ENCODE results near the gene MEOX1.

Gene MEOX1

DNA sequence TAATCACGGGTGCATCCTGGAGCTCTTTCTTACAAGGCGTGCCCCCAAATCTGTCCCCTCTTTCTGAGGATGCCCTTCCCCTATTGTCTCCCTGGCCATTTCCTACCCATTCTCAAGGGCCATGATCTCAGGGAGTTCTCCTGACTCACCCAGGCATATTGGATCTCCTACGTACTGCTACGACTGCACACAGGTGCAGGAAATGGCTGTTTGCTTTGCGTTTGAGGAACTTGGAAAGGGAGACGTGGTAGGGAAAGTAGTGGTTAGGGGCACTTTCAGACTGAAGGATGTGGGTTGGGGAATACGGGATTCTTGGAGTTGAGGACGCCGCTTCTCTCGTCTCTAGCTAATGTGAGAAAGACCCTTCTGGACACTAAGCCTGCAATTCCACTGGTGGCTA is 18.7 kb upstream of the MEOX1 start:
- no peak for DNase-seq (ENCODE audit: low read depth, low spot score)

DNA sequence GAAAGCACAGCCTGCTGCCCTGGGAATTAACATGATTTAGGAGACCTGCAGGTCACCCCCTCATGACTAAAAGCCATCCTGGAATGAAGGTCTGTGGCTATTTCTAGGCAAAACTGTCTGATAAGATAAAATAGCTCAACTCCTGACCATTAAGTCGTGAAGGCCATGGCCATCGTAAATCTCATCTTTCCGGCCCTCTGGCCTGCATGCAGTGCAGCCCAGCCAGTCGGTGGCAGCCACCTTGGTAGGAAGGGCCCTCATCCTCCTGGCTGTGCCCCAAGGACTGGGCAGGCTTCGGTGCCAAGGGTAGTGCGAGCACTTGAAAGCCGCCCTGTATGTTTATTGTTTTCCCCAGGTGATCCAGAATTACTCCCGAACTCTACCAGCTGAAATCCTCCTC is 18.2 kb upstream of the MEOX1 start:
- DNase-seq (ENCODE audit: low read depth, low spot score) = no peak

DNA sequence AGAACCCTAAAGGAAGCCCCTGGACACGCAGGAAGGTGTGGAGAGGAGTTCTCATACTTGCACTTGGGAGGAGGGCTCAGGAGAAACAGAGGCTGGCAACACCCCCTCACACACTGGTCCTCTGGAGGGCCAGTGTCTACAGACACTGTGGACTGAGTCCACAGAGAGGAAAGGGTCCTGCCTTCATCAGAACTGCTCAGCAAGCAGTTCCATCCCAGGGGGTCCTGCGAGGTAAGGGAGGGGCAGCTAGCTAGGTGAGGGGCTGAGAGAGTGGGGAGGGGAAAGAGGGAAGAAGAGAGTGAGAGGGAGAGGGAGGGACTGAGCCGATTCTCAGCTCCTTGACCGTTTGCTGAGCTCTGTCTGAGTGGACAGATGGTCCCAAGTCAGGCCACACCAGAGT is 17.7 kb upstream of the MEOX1 start:
- no peak for DNase-seq (ENCODE audit: low read depth, low spot score)

DNA sequence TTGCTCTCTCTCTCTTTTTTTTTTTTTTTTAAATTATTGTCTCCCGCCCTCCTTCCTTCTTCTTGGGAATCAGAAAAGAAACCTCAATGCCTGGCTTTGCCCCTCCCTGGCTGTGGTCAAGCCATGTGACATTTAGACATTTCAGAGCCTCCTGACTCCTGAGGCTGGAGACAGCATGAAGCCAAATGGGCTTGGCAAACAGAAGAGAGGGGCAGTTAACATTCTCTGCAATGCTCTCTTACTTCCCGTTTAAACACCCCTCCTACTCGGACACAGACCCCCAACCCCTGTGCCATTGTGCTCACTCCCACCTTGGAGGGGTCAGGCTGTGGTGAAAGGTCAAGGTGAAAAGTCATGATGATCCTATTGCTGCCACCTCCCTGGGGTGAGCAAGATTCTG is 14.7 kb upstream of the MEOX1 start:
- no peak for DNase-seq (ENCODE audit: low read depth, low spot score)

DNA sequence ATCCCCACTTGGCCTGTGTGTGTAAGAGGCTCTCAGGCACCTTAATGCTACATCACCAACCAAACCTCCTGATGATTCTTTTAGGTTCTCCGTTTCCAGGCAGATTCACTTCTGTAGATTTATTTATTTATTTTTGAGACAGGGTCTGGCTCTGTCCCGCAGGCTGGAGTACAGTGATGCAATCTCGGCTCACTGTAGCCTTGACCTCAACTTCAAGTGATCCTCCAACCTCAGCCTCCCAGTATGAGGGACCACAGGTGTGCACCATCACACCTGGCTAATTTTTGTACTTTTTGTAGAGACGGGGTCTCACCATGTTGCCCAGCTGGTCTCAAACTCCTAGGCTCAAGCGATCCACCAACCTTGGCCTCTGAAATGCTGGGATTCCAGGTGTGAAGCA is 12.7 kb upstream of the MEOX1 start:
- no peak for DNase-seq (ENCODE audit: low read depth, low spot score)

DNA sequence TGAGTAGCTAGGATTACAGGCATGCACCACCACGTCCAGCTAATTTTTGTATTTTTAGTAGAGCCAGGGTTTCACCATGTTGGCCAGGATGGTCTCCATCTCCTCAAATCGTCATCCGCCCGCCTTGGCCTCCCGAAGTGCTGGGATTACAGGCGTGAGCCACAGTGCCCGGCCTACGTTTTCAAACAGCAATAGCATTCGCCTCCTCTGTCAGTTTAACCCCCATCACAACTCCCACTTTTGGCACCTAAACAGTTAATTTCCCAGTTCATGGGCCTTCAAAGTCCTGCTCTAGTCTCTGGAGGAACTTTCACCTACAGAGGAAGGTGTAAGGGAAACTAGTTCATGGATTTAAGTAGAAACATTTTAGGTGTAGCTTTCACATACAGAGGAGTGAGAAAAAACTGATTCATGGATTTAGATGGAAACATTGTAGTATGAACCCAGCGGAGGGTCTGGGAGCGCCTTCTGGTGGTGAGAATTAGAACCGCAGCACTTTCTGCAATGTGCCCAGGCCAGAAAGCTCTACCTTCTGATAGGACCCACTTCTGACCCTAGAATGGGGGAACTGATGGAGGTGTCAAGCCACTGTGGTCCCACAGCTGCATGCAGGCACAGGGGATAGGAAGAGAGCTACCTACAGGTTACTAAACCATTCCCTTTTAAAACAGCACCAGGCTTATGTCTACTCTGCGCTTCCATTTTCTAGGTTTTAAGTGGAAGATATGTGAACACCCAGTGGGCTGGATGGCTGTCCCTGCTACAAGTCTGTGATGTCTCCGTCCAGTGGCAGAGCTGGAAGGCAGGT is 12.0 kb upstream of the MEOX1 start:
- peak; percentile 90 for DNase-seq (ENCODE audit: low read depth, low spot score)

DNA sequence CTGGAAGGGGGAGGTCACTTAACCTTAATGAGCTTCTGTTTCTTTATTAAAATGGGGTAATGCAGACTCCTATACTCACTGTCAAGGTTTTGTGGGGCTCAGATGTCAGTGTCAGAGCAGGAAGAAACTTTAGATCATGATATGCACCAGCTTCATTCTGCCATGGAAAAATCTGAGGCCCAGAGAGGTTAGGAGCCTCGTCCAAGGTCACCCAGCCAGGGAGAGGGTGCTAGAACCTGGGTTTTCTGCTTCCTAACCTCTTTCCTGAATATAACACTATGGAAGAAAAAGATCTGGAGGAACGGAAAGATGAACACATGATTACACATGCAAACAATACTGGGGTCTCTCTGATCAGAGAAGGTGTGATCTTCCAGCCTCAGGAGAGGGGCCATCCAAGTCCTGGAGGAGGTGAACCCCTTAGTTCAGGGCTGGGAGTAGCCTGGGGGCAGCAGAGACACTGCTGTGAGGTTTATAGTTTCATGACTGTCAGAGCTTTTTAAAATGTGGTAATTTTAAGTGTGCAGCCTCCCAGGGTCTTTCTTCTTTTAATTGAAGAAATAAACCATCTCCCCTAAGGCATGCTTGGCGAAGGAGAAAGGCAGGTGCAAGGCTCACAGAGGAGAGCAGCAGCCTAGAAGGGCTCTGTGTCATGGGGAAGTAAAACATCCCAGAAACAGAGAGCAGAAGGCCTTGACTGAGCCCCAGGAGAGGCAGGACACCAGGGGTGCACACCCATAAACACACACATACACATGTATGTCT is 10.2 kb upstream of the MEOX1 start:
- no peak for DNase-seq (ENCODE audit: low read depth, low spot score)

DNA sequence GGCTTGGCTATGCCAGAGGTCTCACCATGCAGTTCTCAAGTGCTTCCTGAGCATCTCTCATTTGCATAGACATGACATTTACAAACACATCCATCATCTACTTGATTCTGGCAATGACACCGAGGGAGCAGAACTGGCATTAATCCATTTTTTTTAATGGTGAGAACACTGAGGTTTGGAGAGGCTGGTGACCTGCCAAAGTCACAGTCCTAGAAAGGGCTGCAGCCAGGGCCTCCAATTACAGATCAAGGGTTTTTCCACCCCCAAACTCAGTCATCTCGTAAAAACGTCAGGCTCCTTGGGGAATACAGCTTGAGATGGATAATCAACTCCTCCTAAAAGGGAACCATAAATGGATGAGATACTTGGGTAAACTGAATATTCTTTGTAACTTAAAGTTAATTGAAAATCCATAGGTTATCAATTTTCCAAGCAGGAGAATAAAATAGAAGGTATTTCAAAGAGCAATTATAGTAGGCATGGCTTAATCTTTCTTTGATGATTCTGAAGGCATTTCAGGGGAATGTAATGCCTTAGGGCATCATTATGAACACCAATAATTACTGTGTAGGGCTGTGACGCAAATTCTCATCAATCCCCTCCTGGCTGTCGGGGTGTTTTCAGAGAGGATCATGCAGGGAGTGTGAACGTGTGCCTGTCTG is 9.4 kb upstream of the MEOX1 start:
- no peak for DNase-seq (ENCODE audit: low read depth, low spot score)

DNA sequence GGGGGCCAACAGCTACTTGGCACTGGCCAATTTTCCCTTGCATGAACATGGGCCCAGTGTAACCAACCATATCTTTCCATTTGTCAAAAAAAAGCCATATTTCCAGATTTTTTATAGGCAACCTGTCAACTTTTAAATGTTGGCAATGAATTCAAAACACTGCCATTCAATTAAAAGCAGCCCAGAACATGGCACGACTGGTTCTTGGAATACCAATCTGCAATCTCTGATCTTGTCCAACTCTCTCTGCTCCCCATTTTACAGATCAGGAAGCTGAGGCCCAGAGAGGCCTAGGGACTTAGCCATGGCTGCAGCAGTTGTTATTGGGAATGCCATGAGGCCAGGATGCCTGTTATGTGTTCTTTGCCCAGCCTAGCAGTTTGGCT is 8.9 kb upstream of the MEOX1 start:
- DNase-seq (ENCODE audit: low read depth, low spot score) = no peak

DNA sequence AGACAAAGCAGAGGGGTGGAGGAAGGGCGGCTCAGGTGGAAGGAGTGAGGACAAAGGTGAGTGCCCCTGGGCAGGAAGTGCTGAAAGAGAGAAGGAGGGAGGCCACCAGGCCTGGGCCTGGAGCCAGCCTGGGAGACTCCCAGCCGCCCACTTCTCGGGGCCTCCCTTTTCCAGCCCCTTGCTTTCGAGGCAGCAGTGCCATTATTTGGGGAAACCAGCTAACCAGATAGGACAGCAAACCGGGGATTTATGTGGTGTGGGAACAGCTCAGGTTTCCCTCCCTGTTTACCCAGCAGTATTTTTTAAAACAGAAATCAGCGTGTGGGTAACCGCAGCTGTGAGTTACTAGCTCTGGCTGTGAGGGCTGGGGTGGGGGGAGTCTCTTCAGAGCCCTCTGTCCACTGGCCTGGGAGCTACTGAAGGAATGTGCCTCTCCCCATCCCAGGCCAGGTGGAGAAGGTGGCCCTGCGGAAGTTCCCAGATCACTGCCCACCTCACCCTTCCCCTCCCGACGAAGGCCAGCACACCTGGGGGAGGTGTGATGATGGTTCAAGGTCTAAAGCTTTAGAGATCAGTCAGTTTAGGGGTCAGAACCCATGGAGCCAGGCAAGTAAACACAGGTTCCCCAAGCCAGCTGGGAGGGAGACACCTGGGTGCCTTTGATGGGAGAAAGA is 8.4 kb upstream of the MEOX1 start:
- DNase-seq (ENCODE audit: low read depth, low spot score) = no peak

DNA sequence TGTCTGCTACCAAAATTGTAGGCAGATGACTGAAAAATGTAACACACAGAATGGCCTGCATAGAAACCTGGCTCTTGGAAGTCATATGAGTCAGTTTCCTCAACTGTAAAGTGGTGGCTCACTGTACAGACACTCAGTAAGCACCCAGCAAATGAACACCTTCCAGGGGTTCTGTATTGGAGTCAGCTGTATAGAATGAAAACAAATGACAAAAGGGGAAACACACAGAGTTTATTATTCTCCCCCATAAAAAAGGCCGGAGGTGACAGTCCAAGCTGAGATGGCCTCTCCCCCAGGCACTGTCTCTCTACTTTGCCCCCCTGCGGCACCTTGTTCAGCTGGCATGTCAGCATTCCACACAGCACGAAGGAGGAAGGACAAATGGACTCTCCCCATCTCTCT is 6.2 kb upstream of the MEOX1 start:
- DNase-seq (ENCODE audit: low read depth, low spot score) = peak; percentile 70

DNA sequence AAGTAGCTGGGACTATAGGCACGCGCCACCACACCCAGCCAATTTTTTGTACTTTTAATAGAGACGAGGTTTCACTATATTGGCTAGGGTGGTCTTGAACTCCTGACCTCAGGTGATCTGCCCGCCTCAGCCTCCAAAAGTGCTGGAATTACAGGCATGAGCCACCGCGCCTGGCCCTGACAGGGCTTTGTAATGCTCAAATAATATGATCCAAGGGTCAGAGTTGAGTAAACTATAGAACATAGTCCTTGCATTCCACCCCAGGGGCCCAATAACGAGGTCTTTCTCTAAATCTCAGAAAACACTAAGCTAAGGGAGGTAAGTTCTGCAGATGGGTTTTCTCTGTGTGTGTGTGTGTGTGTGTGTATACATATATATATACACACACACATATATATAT is 5.8 kb upstream of the MEOX1 start:
- DNase-seq (ENCODE audit: low read depth, low spot score) = no peak

DNA sequence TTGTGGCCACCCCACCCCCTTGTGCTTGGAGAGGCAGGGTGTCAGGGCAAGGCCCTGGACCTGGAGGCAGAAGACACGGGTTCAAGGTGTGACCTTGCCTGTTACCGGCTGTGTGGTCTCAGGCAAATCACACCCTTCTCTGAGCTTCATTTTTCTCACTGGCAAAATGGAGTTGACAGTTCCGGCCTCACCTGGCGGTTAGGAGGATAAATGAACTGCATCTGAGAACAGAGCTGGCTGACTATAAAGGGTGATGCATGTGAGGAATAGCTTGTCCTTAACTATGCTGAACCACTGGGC is 4.2 kb upstream of the MEOX1 start:
- no peak for DNase-seq (ENCODE audit: low read depth, low spot score)

DNA sequence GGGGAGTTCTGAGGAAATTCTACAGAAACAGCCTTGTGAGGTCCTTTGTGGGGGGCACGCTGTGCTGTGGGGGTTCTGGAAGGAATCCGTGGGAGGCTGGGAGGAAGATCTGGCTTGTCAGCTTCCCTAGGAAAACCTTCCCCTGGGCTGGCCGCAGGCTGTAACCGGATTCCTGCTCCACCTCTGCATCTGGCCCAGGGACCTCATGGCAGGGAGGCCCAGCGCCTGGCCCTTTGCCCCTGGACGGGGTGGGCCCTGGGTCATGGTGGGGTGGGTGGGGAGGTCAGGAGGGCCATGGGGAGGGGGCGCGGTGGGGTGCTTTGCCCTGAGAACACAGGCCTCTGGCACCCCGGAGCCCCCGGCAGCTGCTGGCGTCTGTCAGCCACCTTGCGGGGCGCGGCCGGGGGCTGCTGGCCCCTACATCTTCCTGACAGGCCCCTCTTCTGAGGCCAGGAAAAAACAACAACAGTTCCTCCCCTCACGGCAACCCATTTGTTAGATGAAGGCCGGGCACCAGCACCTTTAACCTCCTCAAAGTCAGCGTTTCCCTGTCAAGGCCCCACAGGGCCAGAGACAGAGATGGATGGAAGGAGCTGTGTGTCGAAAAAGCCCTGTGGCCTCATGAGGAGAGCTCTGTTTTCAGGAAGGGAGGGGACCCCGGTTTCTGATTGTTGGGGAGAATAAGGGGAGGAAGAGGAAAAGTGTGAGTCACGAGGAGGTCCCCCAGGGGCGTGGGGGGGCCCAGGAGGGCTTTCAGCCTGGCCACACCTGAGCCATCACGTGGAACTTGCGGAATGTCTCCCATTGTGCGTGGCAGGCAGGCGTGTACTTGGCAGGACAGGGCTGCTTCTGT is 3.6 kb upstream of the MEOX1 start:
- peak; percentile 78 for DNase-seq (ENCODE audit: low read depth, low spot score)

DNA sequence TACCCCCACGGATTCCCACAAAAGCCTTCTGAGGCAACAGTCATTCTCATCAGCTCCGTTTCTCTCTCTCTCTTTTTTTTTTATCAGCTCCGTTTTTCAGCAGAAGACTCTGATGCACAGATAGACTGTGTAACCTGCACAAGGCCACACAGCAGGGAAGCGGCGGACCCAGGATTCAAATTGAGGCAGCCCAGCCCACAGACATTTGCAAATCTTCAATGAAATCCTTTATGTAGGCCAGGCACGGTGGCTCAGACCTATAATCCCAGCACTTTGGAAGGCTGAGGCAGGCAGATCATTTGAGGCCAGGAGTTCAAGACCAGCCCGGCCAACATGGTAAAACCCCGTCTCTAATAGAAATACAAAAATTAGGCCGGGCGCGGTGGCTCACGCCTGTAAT is 2.4 kb upstream of the MEOX1 start:
- DNase-seq (ENCODE audit: low read depth, low spot score) = no peak

DNA sequence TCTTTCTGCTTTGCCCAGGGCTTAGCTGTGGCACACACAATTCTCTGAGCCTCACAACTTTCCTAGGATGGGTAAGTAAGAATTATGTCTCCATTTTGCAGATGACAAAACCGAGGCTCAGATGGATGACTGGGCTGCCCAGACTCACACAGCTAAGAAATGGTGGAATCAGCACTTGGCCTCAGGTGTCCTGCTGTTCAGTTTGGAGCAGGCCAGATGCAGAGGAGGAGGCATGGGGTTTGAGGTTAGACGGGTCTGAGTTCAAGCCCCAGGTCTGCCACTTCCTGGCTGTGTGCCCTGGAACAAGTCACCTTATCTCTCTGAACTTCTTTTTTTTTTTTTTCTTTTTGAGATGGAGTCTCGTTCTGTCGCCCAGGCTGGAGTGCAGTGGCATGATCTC is 1.7 kb upstream of the MEOX1 start:
- DNase-seq (ENCODE audit: low read depth, low spot score) = no peak

DNA sequence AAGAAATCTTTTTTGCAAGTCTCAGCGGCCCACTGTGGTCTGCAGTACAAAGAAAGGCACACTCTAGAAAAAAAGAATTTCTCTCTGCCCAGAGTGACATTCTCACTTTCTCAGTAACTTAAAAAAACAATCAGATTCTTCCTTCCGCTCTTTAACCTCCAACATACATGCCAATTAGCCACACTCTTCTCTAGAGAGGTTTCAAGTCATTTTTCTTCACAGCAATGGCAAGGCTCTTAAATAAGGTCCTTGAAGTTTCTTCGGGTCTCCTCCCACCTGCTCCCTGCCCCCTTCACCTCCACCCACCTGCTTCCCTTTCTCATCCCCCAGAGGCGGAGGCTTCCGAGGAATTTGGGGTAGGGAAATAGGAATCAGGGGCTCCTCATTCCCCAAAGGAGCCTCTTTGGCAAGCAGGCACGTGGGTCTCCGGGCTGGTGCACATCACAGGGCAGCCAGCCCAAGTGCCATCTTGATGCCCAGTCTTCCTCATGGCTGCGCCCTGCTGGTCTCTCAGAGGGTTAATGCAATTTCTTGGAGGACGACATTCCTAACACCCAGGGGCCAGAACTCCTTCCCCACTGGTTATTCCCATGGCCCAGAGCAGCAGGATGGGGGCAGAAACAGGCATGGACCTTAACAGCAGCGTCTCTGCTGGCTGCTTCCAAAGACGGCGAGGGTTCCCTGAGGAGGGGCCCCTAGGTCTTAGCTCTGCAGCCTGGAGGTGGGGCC is 855 bp upstream of the MEOX1 start:
- DNase-seq (ENCODE audit: low read depth, low spot score) = no peak

DNA sequence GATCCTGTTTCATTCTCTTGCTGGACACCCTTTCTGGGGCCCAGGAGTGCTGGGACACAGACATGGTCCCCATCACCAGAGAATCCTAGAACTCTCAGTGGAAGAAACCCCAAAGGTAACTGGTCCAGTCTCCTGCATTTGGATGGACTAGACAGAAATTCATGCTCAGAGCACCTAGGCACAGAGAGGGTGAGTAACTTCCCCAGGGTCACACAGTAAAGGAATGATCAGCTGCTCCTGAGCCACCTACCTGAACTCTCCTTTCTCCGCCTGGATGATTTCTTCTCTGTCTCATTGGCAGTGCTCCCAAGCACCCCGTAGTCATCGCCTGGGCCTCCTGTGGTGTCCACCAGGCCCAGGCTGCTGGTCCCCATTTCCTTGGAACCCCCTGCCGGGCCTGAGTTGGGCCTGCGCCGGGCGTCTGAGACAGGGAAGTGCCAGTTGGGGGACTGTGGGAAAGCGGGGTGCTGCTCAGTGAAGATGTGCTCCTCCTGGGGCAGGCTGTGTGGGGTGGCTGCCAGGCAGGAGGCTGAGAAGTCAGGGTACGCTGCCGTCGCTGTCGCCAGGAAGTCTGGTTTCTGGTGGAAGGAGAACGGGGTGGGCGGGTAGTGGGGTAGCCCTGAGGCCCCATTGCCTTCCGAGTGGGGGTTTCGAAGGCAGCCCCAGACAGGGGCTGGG is 767 bp downstream of the MEOX1 start:
- no peak for DNase-seq (ENCODE audit: low read depth, low spot score)

DNA sequence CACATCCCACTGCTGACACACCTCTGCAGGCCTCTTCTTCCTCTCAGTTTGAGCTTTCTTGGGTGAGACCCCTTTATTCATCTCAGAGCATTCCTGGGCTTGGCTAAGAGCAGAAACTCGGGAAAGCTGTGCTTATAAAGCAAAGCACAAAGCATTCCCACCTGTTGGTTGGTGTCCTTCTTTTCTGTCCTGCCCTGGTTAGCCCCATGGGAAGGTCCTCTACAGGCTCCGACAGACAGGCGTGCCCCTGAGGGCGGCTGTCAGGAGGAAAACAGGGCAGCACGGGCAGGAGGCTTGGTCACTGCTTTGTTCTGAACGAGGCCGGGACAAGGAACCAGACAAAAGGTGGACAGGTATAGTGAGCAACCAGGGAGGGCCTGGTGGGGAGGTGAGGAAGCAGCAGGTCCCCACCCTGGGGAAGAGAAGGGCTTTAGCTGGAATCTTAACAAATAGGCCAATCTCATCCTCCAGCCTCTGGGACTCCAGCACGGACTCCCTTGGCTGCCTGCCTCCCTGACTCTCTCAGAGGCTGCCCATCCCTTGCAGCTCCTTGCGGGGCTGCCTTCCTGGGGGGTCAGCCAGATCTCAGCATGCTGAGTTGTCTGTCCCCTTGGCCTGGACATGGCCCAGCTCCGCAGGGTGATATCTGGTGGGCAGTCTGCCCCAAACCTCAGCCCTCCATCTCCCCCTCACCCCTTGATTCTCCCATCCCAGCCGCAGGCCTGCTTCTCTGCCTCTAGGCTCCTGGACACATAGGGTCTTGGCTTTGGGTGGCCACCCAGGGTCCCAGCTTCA is 1.7 kb downstream of the MEOX1 start:
- DNase-seq (ENCODE audit: low read depth, low spot score) = no peak

Measured in ELF-1 (cell line).